ENCODE results near the gene ARHGAP33. TPM values are rescaled to one million over a fixed set of nuclear protein-coding genes. Genes with fewer than 3 reads are reported as not detected.

ARHGAP33 gene
- total RNA-seq, 2 donors from 2014 or later: 1.3 to 1.4 TPM

- no peak for DNase-seq (ENCODE audit: low spot score)
- Histone ChIP-seq H3K36me3 (no peaks in the 10 kb centered on the region), H3K4me1 (no peaks in the 10 kb centered on the region), H3K27me3 (no peaks in the 10 kb centered on the region), H3K9me3 (no peaks in the 10 kb centered on the region), H3K27ac (no peak overlapping the region), H3K4me3 (no peak overlapping the region)
- no peak for TF ChIP-seq CTCF (IDR thresholded peaks at IDR 0.05)
Measured at GRCh38 chr19:35789978-35790944, 14.9 kb downstream of the ARHGAP33 start.

GRCh38 chr19:35790981-35791813 is 15.8 kb downstream of the ARHGAP33 start:
- no peaks in the 10 kb centered on the region for H3K4me1 ChIP-seq
- no peaks in the 10 kb centered on the region for H3K36me3 ChIP-seq
- H3K4me3 ChIP-seq: no peak overlapping the region
- no peak overlapping the region for H3K27ac ChIP-seq
- DNase-seq (ENCODE audit: low spot score): no peak
- H3K27me3 ChIP-seq: no peaks in the 10 kb centered on the region
- TF ChIP-seq CTCF (IDR thresholded peaks at IDR 0.05): no peak
- H3K9me3 ChIP-seq: no peaks in the 10 kb centered on the region

GRCh38 chr19:35791814-35792279 is 16.5 kb downstream of the ARHGAP33 start:
- Histone ChIP-seq H3K4me1 (no peaks in the 10 kb centered on the region), H3K27me3 (no peaks in the 10 kb centered on the region), H3K4me3 (no peak overlapping the region), H3K27ac (no peak overlapping the region), H3K36me3 (no peaks in the 10 kb centered on the region), H3K9me3 (no peaks in the 10 kb centered on the region)
- DNase-seq (ENCODE audit: low spot score): no peak
- no peak for TF ChIP-seq CTCF (IDR thresholded peaks at IDR 0.05)

- TF ChIP-seq CTCF (IDR thresholded peaks at IDR 0.05): no peak
- peaks cover 0 to 1% of the 10 kb centered on the region in 2 donors for H3K4me1 ChIP-seq
- DNase-seq (ENCODE audit: low spot score): no peak
- peaks cover 0 to 1% of the 10 kb centered on the region in 2 donors for H3K27me3 ChIP-seq
- H3K9me3 ChIP-seq: no peaks in the 10 kb centered on the region
- no peak overlapping the region for H3K4me3 ChIP-seq
- H3K27ac ChIP-seq: no peak overlapping the region
- no peaks in the 10 kb centered on the region for H3K36me3 ChIP-seq
Measured at GRCh38 chr19:35792312-35792711, 16.9 kb downstream of the ARHGAP33 start.

GRCh38 chr19:35792888-35793287 is 17.5 kb downstream of the ARHGAP33 start:
- Histone ChIP-seq H3K27me3 (peaks cover 0 to 6% of the 10 kb centered on the region in 2 donors), H3K36me3 (no peaks in the 10 kb centered on the region), H3K4me1 (peaks cover 0 to 6% of the 10 kb centered on the region in 2 donors), H3K9me3 (no peaks in the 10 kb centered on the region), H3K4me3 (no peak overlapping the region), H3K27ac (no peak overlapping the region)
- no peak for TF ChIP-seq CTCF (IDR thresholded peaks at IDR 0.05)
- no peak for DNase-seq (ENCODE audit: low spot score)

Data from right atrium auricular region (tissue), 2 donors.